A673 (cell line): Measurements from ENCODE around the gene ACTMAP.
"Not testable (repeated sequence)": the region's sequence is repeated elsewhere in the genome, so short reads cannot be mapped to it uniquely, and the experiment has no call there.

Experiments
- CTCF ChIP-seq: fragments of 300-800, 200-600 bp; sonication (generic); conservative IDR thresholded peaks from 2 replicates; pipeline ENCODE4 v1.5.1; 2017; ENCODE audit warnings: low read depth, mild to moderate bottlenecking, antibody characterized with exemption, low read length, moderate library complexity, mixed read lengths
- EZH2 ChIP-seq: fragments of 200-600 bp; sonication (generic); IDR thresholded peaks from 2 replicates; pipeline ENCODE4 v1.6.1; 2017; ENCODE audit warnings: borderline replicate concordance, low read depth, mild to moderate bottlenecking, mixed read lengths, antibody characterized with exemption, low read length; ENCODE audit not compliant: poor library complexity, severe bottlenecking

DNA sequence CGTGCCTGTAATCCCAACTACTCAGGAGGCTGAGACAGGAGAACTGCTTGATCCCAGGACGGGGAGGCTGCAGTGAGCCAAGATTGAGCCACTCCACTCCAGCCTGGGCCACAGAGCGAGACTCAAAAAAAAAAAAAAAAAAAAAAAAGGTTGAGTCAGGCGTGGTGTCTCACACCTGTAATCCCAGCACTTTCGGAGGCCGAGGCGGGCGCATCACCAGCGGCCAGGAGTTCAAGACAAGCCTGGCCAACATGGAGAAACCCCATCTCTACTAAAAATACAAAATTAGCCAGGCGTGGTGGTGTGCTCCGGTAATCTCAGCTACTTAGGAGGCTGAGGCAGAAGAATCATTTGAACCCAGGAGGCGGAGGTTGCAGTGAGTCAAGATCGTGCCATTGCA, 16.1 kb upstream of the ACTMAP start:
- TF ChIP-seq CTCF, EZH2: not testable (repeated sequence)
